GM12878 (cell line): ENCODE measurements around the gene LRRC75A. TPM values are rescaled to one million over a fixed set of nuclear protein-coding genes. Genes with fewer than 3 reads are reported as not detected.

Experiments
- BACH1 ChIP-seq: fragments of 450-650 bp; IDR thresholded peaks from 2 replicates; pipeline ENCODE4 v1.6.1; 2017; ENCODE audit warnings: mild to moderate bottlenecking, borderline replicate concordance
- BCLAF1 ChIP-seq: fragments of 450-650 bp; IDR thresholded peaks from 2 replicates; pipeline ENCODE4 v1.6.1; 2017; ENCODE audit warnings: antibody characterized with exemption, mild to moderate bottlenecking, moderate library complexity
- GABPA ChIP-seq: IDR thresholded peaks from 2 replicates; pipeline ENCODE4 v1.6.1; 2014; ENCODE audit warnings: antibody characterized with exemption, low read depth, mild to moderate bottlenecking, inconsistent platforms
- GATAD2B ChIP-seq: fragments of 450-650 bp; conservative IDR thresholded peaks from 2 replicates; pipeline ENCODE4 v1.6.1; 2017; ENCODE audit warnings: low read depth, mild to moderate bottlenecking, moderate library complexity
- IRF4 ChIP-seq: IDR thresholded peaks from 2 replicates; pipeline ENCODE4 v1.6.1; 2011; ENCODE audit warnings: low read depth, low read length
- KAT2A ChIP-seq: conservative IDR thresholded peaks from 2 replicates; pipeline ENCODE4 v1.6.1; 2011; ENCODE audit warnings: low read depth, low read length; ENCODE audit not compliant: control insufficient read depth
- MEF2B ChIP-seq: fragments of 450-650 bp; IDR thresholded peaks from 2 replicates; pipeline ENCODE4 v1.6.1; 2018; ENCODE audit warnings: mild to moderate bottlenecking, moderate library complexity; ENCODE audit not compliant: partially characterized antibody, poor library complexity, severe bottlenecking
- MTA3 ChIP-seq: IDR thresholded peaks from 2 replicates; pipeline ENCODE4 v1.6.1; 2012; ENCODE audit warnings: low read length, inconsistent platforms, borderline replicate concordance
- MYC ChIP-seq: IDR thresholded peaks from 2 replicates; pipeline ENCODE4 v1.6.1; 2011; ENCODE audit warnings: mild to moderate bottlenecking, low read length, moderate library complexity, inconsistent platforms; ENCODE audit not compliant: insufficient read depth, insufficient replicate concordance, insufficient read length, severe bottlenecking
- POLR2A ChIP-seq: IDR thresholded peaks from 2 replicates; pipeline ENCODE4 v1.6.1; 2011; ENCODE audit warnings: low read depth, mild to moderate bottlenecking, low read length
- RBBP5 ChIP-seq: fragments of 200-600 bp; sonication (generic); conservative IDR thresholded peaks from 2 replicates; pipeline ENCODE4 v1.6.1; 2016
- SKIL ChIP-seq: fragments of 450-650 bp; IDR thresholded peaks from 2 replicates; pipeline ENCODE4 v1.6.1; 2017; ENCODE audit warnings: mild to moderate bottlenecking, low read depth, inconsistent platforms; ENCODE audit not compliant: poor library complexity, severe bottlenecking
- SMAD1 ChIP-seq: fragments of 450-650 bp; IDR thresholded peaks from 2 replicates; pipeline ENCODE4 v1.6.1; 2018; ENCODE audit warnings: mild to moderate bottlenecking, low read depth; ENCODE audit not compliant: partially characterized antibody
- SMAD5 ChIP-seq: IDR thresholded peaks from 2 replicates; pipeline ENCODE4 v1.6.1; 2016; ENCODE audit warnings: antibody characterized with exemption, low read depth
- STAT3 ChIP-seq: IDR thresholded peaks from 2 replicates; pipeline ENCODE4 v1.6.1; 2011; ENCODE audit warnings: low read depth, low read length, improper control_type of control experiment
- USF1 ChIP-seq: IDR thresholded peaks from 2 replicates; pipeline ENCODE4 v1.6.1; 2011; ENCODE audit warnings: borderline replicate concordance, low read depth, mild to moderate bottlenecking, moderate library complexity, mixed read lengths, low read length; ENCODE audit not compliant: insufficient read depth; ENCODE audit errors: extremely low read length
- ZBTB4 ChIP-seq: fragments of 450-650 bp; formaldehyde crosslinking; IDR thresholded peaks from 2 replicates; pipeline ENCODE4 v1.4.0; 2022; ENCODE audit warnings: mild to moderate bottlenecking, moderate library complexity
- ZNF207 ChIP-seq: fragments of 450-650 bp; IDR thresholded peaks from 2 replicates; pipeline ENCODE4 v1.6.1; 2014; ENCODE audit warnings: antibody characterized with exemption, mild to moderate bottlenecking, borderline replicate concordance
- ZSCAN29 ChIP-seq: fragments of 450-650 bp; IDR thresholded peaks from 2 replicates; pipeline ENCODE4 v1.6.1; 2017; ENCODE audit warnings: mild to moderate bottlenecking, moderate library complexity
- ZZZ3 ChIP-seq: IDR thresholded peaks from 2 replicates; pipeline ENCODE4 v1.6.1; 2011; ENCODE audit warnings: low read depth; ENCODE audit not compliant: control insufficient read depth, insufficient read length
- polyA plus RNA-seq, 11 experiments: library from polyadenylated mRNA; depleted of rRNA in 4 of 11; unstranded in 6 of 11; stranded (reverse) in 5 of 11; fragments of >200 nt; fragmentation: Nextera tagmentation in 4 of 11; fragmentation: Illumina TruSeq in 1 of 11; extraction: Ambion mirVana in 4 of 11; extraction: Trizol in 1 of 11; gene quantifications; 1 replicate in 1 of 11; 2 replicates in 10 of 11; pipeline versions ENCODE4 v1.2.1 to v1.2.3, GENCODE V29; 2011 to 2016; ENCODE audit warnings: inconsistent platforms in 2 of 11, missing spikeins in 2 of 11, low read depth in 1 of 11
- total RNA-seq, 4 experiments: library from RNA; depleted of rRNA in 3 of 4; stranded (reverse); fragments of >200 nt in 3 of 4; fragmentation: Illumina TruSeq in 1 of 4; extraction: Trizol in 1 of 4; gene quantifications; 2 replicates each; pipeline versions ENCODE4 v1.2.1 to v1.2.3, GENCODE V29; 2013 to 2021

LRRC75A gene
- total and polyA plus RNA-seq, 10 of the 15 experiments (the other 5 are each of a cell fraction or from before 2014, with no cell fraction given) = 0.01 to 1.3 (median 0.09) TPM; not detected in 2

GRCh38 chr17:16406742-16407674 lies 85.0 kb downstream of the LRRC75A start (continued):
- no peak for TF ChIP-seq USF1
- no peak for TF ChIP-seq KAT2A
- no peak for TF ChIP-seq SMAD5
- no peak for TF ChIP-seq SMAD1
- TF ChIP-seq MTA3 = no peak
- TF ChIP-seq BCLAF1 = no peak
- no peak for TF ChIP-seq ZSCAN29
- no peak for TF ChIP-seq MYC
- TF ChIP-seq ZNF207 = no peak
- no peak for TF ChIP-seq ZZZ3
- peak; percentile 85; the same call in 1 of the 2 replicates for TF ChIP-seq GATAD2B
- TF ChIP-seq ZBTB4 (CRISPR knock-in tag) = no peak
- peak; percentile 74 for TF ChIP-seq MEF2B
- TF ChIP-seq POLR2A = peak; percentile 61
- TF ChIP-seq SKIL = no peak
- no peak for TF ChIP-seq STAT3
- no peak for TF ChIP-seq GABPA
- TF ChIP-seq RBBP5 = no peak
- 0 out of 2 replicates have a peak, but pooled peaks have one; percentile 26 for TF ChIP-seq BACH1
- TF ChIP-seq IRF4 = no peak
